ENCODE measurements around the gene PROSER1.

DNA sequence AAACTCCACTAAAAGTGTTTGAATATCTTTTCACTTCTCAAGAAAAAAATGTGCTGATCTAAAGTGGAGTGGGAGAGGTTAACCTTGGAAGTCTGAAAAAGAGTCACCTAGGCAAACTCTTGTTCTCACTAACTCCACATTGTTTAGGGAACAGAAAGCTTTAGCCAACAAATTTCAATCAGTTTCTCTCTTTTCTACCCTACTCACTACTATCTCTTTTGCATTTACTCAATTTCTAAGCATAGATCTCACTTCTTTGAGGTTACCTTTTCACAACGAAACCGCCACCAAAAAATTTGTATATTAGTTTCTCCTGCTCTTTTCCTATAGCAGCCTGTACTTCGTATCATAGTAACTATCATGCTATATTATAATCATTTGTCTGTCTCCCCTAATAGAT lies 6.6 kb upstream of the PROSER1 start:
- TF ChIP-seq SMAD4 (CRISPR knock-in tag; IDR thresholded peaks at IDR 0.05): no peak
- TF ChIP-seq ELF4 (CRISPR knock-in tag; IDR thresholded peaks at IDR 0.05; ENCODE audit: low read depth): no peak
- TF ChIP-seq, protein P1, sequence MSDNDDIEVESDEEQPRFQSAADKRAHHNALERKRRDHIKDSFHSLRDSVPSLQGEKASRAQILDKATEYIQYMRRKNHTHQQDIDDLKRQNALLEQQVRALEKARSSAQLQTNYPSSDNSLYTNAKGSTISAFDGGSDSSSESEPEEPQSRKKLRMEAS (CRISPR knock-in tag; IDR thresholded peaks at IDR 0.05): no peak
- TF ChIP-seq, protein P2, sequence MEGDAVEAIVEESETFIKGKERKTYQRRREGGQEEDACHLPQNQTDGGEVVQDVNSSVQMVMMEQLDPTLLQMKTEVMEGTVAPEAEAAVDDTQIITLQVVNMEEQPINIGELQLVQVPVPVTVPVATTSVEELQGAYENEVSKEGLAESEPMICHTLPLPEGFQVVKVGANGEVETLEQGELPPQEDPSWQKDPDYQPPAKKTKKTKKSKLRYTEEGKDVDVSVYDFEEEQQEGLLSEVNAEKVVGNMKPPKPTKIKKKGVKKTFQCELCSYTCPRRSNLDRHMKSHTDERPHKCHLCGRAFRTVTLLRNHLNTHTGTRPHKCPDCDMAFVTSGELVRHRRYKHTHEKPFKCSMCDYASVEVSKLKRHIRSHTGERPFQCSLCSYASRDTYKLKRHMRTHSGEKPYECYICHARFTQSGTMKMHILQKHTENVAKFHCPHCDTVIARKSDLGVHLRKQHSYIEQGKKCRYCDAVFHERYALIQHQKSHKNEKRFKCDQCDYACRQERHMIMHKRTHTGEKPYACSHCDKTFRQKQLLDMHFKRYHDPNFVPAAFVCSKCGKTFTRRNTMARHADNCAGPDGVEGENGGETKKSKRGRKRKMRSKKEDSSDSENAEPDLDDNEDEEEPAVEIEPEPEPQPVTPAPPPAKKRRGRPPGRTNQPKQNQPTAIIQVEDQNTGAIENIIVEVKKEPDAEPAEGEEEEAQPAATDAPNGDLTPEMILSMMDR (IDR thresholded peaks at IDR 0.05): no peak
- TF ChIP-seq TCF7 (CRISPR knock-in tag; IDR thresholded peaks at IDR 0.05; ENCODE audit: low read depth): no peak
- TF ChIP-seq SP1 (CRISPR knock-in tag; conservative IDR thresholded peaks at IDR 0.05): no peak
- no peak for TF ChIP-seq ZNF138 (CRISPR knock-in tag; conservative IDR thresholded peaks at IDR 0.05)
- no peak for TF ChIP-seq NR3C1 (CRISPR knock-in tag; conservative IDR thresholded peaks at IDR 0.05; ENCODE audit: low read depth)
- TF ChIP-seq GTF2I (CRISPR knock-in tag; conservative IDR thresholded peaks at IDR 0.05): no peak
- TF ChIP-seq CBFB (CRISPR knock-in tag; IDR thresholded peaks at IDR 0.05; ENCODE audit: low read depth): no peak
- TF ChIP-seq, protein P3, sequence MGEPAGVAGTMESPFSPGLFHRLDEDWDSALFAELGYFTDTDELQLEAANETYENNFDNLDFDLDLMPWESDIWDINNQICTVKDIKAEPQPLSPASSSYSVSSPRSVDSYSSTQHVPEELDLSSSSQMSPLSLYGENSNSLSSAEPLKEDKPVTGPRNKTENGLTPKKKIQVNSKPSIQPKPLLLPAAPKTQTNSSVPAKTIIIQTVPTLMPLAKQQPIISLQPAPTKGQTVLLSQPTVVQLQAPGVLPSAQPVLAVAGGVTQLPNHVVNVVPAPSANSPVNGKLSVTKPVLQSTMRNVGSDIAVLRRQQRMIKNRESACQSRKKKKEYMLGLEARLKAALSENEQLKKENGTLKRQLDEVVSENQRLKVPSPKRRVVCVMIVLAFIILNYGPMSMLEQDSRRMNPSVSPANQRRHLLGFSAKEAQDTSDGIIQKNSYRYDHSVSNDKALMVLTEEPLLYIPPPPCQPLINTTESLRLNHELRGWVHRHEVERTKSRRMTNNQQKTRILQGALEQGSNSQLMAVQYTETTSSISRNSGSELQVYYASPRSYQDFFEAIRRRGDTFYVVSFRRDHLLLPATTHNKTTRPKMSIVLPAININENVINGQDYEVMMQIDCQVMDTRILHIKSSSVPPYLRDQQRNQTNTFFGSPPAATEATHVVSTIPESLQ (CRISPR knock-in tag; IDR thresholded peaks at IDR 0.05): no peak
